Prostate gland (tissue), 2 donors: ENCODE data around the gene CALHM3.

ENCODE experiments used
- CTCF ChIP-seq, 4 experiments: fragments of 200-600 bp in 2 of 4; fragments of 450-650 bp in 2 of 4; sonication (generic) in 2 of 4; IDR thresholded peaks; 1 replicate in 3 of 4; 2 replicates in 1 of 4; pipeline ENCODE4 v1.5.1; 2016 to 2019; ENCODE audit warnings: antibody characterized with exemption in 4 of 4, mild to moderate bottlenecking in 2 of 4, moderate library complexity in 2 of 4
- POLR2AphosphoS5 ChIP-seq: sonication (generic); formaldehyde crosslinking; IDR thresholded peaks from one replicate; pipeline ENCODE4 v1.6.1; 2017; ENCODE audit warnings: antibody characterized with exemption

- no peak for TF ChIP-seq CTCF (IDR thresholded peaks at IDR 0.05)
- no peak for TF ChIP-seq POLR2AphosphoS5
Observed at GRCh38 chr10:103495321-103495720, 16.3 kb upstream of the CALHM3 start.
